Right atrium auricular region (tissue), 2 donors: ENCODE data around the gene CSGALNACT2. TPM values are rescaled to one million over a fixed set of nuclear protein-coding genes. Genes with fewer than 3 reads are reported as not detected.

Experiments
- DNase-seq: peaks from one replicate; pipeline ENCODE4 v3.0.0-alpha.2; 2019; ENCODE audit warnings: low spot score
- H3K27ac ChIP-seq, 2 donors: fragments of 200-600 bp; sonication (generic); 1 replicate in 1 of 2; 2 replicates in 1 of 2; pipeline ENCODE4 v1.5.1; 2016 to 2019
- H3K27me3 ChIP-seq, 2 donors: fragments of 200-600 bp; sonication (generic); one replicate each; pipeline versions ENCODE4 v1.5.1 to v1.6.0; 2017 to 2019
- H3K36me3 ChIP-seq: fragments of 200-600 bp; sonication (generic); one replicate; pipeline ENCODE4 v1.5.1; 2016
- H3K4me1 ChIP-seq, 2 donors: fragments of 200-600 bp; sonication (generic); one replicate each; pipeline versions ENCODE4 v1.5.1 to v1.6.0; 2017 to 2019
- H3K4me3 ChIP-seq, 2 donors: fragments of 200-600 bp; sonication (generic); 1 replicate in 1 of 2; 2 replicates in 1 of 2; pipeline ENCODE4 v1.5.1; 2017 to 2019; ENCODE audit warnings: mild to moderate bottlenecking in 1 of 2, moderate library complexity in 1 of 2
- H3K9me3 ChIP-seq, 2 donors: fragments of 200-600 bp; sonication (generic); one replicate each; pipeline ENCODE4 v1.5.1; 2019
- CTCF ChIP-seq, 2 donors: fragments of 200-600 bp; sonication (generic); IDR thresholded peaks; one replicate each; pipeline ENCODE4 v1.5.1; 2019; ENCODE audit warnings: antibody characterized with exemption in 2 of 2
- total RNA-seq, 2 donors: library from RNA; depleted of rRNA; stranded (reverse); fragments of >200 nt; gene quantifications; one replicate each; pipeline ENCODE4 v1.1.0, GENCODE V29; 2016

CSGALNACT2 gene
- total RNA-seq, 2 donors from 2014 or later = 10.0 to 14.9 TPM

DNA sequence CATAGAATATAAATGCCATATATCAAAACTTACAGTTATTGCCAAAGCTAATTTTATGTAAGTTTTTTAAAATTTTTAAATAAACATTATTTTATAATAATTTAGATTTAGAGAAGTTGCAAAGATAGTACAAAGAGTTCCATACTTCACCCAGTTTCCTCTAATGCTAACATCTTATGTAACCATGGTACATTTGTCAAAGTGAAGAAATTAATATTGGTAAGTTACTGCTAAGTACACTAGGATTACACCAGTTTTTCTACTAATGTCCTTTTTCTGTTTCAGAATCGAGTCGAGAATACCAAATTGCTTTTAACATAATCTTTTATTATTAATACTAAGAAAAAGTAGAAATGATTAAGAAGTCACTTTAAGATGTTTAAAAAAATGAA is 29.2 kb downstream of the CSGALNACT2 start:
- no peak overlapping the region for H3K27ac ChIP-seq
- peaks cover 0 to 15% of the 10 kb centered on the region in 2 donors for H3K4me1 ChIP-seq
- no peak for DNase-seq
- no peaks in the 10 kb centered on the region for H3K9me3 ChIP-seq
- peaks cover 18% of the 10 kb centered on the region for H3K36me3 ChIP-seq
- no peaks in the 10 kb centered on the region for H3K27me3 ChIP-seq
- no peak for TF ChIP-seq CTCF (IDR thresholded peaks at IDR 0.05)
- no peak overlapping the region for H3K4me3 ChIP-seq

DNA sequence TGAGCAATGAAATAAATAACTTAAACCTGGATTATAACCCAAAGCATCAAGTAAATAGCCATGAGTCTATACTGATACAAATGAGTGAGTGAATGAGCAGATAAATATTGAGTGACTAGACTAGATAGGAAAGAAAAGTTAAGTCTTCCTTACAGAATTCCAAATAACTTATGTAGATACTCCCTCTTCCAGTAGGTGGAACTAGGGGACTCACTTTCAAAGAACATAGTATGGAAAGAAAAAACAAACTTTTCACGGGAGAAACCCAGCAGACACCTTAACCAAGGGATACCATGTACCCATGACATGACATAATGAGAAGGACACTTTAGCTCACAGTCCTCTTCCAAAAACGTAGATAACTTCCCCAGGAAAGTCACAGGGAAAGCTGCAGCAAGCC is 32.2 kb downstream of the CSGALNACT2 start:
- no peak for DNase-seq

DNA sequence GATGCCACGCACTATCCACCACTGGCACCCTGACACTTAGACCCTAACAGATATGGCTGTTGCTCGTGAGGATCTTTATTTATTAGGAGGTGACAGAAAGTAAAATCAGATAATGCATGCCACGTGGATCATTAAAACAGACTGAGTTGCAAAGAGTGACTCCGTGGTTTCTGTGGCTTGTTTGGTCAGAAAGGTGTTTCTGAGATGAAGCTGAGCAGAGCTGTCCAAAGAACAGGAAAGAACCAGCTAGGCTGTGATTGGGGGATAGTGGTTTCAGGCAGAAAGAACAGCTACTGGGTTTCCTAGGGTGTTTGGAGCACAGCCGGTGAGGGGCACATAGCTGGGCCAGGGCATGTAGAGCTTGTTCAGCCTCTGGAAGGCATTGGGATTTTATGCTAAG is 34.4 kb downstream of the CSGALNACT2 start:
- Histone ChIP-seq H3K27ac (peak overlapping the region in 1 of 2 donors; percentile 61), H3K36me3 (peaks cover 34% of the 10 kb centered on the region), H3K9me3 (no peaks in the 10 kb centered on the region), H3K4me3 (no peak overlapping the region), H3K4me1 (peaks cover 0 to 25% of the 10 kb centered on the region in 2 donors), H3K27me3 (no peaks in the 10 kb centered on the region)
- DNase-seq = no peak
- no peak for TF ChIP-seq CTCF (IDR thresholded peaks at IDR 0.05)

More for the DNA sequence above, 32.2 kb downstream of the CSGALNACT2 start:
- H3K27ac ChIP-seq = no peak overlapping the region
- H3K27me3 ChIP-seq = no peaks in the 10 kb centered on the region
- TF ChIP-seq CTCF (IDR thresholded peaks at IDR 0.05) = peak in 1 of 2 donors; percentile 23
- H3K36me3 ChIP-seq = peaks cover 16% of the 10 kb centered on the region
- H3K9me3 ChIP-seq = no peaks in the 10 kb centered on the region
- no peak overlapping the region for H3K4me3 ChIP-seq
- H3K4me1 ChIP-seq = peaks cover 0 to 24% of the 10 kb centered on the region in 2 donors

DNA sequence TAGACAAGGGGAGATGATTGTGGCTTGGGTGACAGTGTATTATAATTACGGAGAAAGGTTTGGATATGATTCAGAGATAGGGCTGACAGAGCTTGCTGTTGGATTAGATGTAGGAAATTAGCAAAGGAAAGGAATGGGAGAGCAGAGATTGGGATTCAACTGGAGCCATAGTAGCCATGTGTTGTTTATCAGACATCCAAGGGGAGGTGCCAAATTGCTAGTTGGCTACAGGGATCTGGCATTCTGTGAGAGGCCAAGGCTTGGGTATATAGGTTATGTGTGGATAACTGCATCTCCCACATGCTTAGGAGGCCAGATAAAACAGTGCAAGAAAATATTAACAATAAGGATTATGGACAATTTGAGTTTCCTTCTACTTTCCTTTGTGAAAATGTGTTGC is 34.9 kb downstream of the CSGALNACT2 start:
- Histone ChIP-seq H3K4me3 (no peak overlapping the region), H3K27me3 (no peaks in the 10 kb centered on the region), H3K27ac (peak overlapping the region in 1 of 2 donors; percentile 61), H3K9me3 (no peaks in the 10 kb centered on the region), H3K4me1 (peaks cover 0 to 25% of the 10 kb centered on the region in 2 donors), H3K36me3 (peaks cover 36% of the 10 kb centered on the region)
- no peak for DNase-seq
- no peak for TF ChIP-seq CTCF (IDR thresholded peaks at IDR 0.05)

- Histone ChIP-seq H3K4me1 (peaks cover 0 to 21% of the 10 kb centered on the region in 2 donors), H3K27ac (peak overlapping the region in 1 of 2 donors; percentile 53), H3K9me3 (peaks cover 0 to 7% of the 10 kb centered on the region in 2 donors), H3K27me3 (no peaks in the 10 kb centered on the region), H3K4me3 (no peak overlapping the region), H3K36me3 (peaks cover 38% of the 10 kb centered on the region)
- no peak for DNase-seq
- TF ChIP-seq CTCF (IDR thresholded peaks at IDR 0.05) = no peak
Measured at GRCh38 chr10:43174969-43175368, 36.7 kb downstream of the CSGALNACT2 start.

DNA sequence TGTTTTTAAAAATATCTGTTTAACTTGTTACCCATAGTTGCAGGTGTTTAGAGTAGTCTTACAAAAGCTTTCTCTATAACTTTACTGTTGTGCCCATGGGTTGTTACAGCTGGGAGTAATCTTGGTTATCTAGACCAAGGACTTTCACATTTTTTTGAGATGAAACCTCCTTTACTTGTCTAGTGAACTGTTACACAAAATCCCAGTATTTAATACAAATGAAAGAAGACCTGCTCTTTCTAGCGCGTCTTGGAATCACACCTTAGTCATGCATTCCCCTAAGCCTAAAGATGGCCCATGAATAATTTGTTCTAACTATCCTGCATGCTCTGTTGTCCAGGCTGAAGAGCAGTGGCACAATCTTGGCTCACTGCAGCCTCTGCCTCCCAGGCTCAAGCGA is 38.0 kb downstream of the CSGALNACT2 start:
- Histone ChIP-seq H3K4me1 (peaks cover 0 to 21% of the 10 kb centered on the region in 2 donors), H3K4me3 (no peak overlapping the region), H3K27me3 (no peaks in the 10 kb centered on the region), H3K27ac (no peak overlapping the region), H3K36me3 (peaks cover 44% of the 10 kb centered on the region), H3K9me3 (peaks cover 0 to 7% of the 10 kb centered on the region in 2 donors)
- no peak for DNase-seq
- TF ChIP-seq CTCF (IDR thresholded peaks at IDR 0.05) = no peak
